Stimulated activated naive CD8-positive, alpha-beta T cell treated with anti-CD3 and anti-CD28 coated beads, Interleukin-15, Interleukin-2, amounts not matched to agents 100 ng/mL and 50 ng/mL, for 24 hours (primary cell): ENCODE measurements around the gene FYB1.

ENCODE experiments used
- H3K27ac Mint-ChIP-seq: one replicate; pipeline ENCODE4 v1.8.0; 2021; ENCODE audit warnings: mild to moderate bottlenecking, mixed read lengths
- H3K27me3 Mint-ChIP-seq: one replicate; pipeline ENCODE4 v1.8.0; 2021; ENCODE audit warnings: mixed read lengths
- H3K36me3 Mint-ChIP-seq: one replicate; pipeline ENCODE4 v1.8.0; 2021; ENCODE audit warnings: low read depth, mixed read lengths
- H3K4me1 Mint-ChIP-seq: one replicate; pipeline ENCODE4 v1.8.0; 2021; ENCODE audit warnings: low read depth, mixed read lengths
- H3K4me3 Mint-ChIP-seq: one replicate; pipeline ENCODE4 v1.8.0; 2021; ENCODE audit warnings: mild to moderate bottlenecking, mixed read lengths
- H3K9me3 Mint-ChIP-seq: one replicate; pipeline ENCODE4 v1.8.0; 2021; ENCODE audit warnings: mixed read lengths

Gene FYB1

DNA sequence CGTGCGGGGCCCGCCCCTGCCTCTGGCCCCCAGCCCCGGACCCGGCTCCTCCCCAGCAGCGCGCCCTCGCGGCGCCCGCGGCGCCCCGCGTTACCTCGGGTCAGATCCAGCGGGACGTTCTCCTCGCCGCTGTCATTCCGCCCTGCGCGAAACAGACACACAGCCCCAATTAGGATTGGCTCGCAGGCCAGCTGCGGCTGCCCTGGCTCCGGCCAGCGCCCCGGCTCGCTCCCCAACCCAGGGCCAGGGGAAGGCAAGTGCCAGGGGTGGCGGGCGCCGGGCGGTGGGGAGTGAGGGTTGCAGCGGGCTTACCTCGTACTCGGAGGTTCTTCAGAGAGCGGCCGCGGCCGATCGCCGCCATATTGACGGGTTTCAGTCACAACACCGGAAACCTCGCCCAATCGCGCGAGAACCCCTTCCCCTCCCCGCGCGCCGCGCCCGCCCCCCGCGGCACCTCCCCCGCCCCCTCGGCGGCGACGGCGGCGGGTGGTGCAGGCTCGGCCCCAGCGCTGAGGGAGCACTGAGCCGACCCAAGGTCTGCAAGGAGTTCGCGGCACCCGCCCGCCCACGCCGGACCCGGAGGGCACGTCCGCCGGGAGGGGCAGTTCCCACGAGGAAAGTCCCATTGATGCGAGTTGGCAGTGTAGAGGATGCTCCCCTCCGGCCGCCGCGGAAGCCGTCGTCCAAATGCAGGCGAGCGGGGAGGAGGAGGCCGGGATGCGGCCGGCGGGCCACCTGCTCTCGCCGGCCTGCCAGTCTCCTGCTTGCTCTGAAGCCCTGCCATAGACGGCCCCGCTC is 145.1 kb downstream of the FYB1 start, which contains the start of gene RICTOR:
TSS of gene RICTOR (minus strand) at position 383 of the 798 bp plus-strand sequence. CDS start at position 361, 22 bp downstream.
- H3K27ac Mint-ChIP-seq, result peak within 1 kb of the TSS; percentile 94
- H3K9me3 Mint-ChIP-seq, result no peaks in the 10 kb centered on the region
- H3K27me3 Mint-ChIP-seq, result peaks cover 29% of the 10 kb centered on the region
- H3K4me1 Mint-ChIP-seq, result peaks cover 55% of the 10 kb centered on the region
- H3K4me3 Mint-ChIP-seq, result peak within 1 kb of the TSS; percentile 96
- peaks cover 14% of the 10 kb centered on the region for H3K36me3 Mint-ChIP-seq

GRCh38 chr5:39073767-39074016 is 145.7 kb downstream of the FYB1 start:
- H3K36me3 Mint-ChIP-seq, result peaks cover 18% of the 10 kb centered on the region
- H3K4me1 Mint-ChIP-seq, result peaks cover 56% of the 10 kb centered on the region

DNA sequence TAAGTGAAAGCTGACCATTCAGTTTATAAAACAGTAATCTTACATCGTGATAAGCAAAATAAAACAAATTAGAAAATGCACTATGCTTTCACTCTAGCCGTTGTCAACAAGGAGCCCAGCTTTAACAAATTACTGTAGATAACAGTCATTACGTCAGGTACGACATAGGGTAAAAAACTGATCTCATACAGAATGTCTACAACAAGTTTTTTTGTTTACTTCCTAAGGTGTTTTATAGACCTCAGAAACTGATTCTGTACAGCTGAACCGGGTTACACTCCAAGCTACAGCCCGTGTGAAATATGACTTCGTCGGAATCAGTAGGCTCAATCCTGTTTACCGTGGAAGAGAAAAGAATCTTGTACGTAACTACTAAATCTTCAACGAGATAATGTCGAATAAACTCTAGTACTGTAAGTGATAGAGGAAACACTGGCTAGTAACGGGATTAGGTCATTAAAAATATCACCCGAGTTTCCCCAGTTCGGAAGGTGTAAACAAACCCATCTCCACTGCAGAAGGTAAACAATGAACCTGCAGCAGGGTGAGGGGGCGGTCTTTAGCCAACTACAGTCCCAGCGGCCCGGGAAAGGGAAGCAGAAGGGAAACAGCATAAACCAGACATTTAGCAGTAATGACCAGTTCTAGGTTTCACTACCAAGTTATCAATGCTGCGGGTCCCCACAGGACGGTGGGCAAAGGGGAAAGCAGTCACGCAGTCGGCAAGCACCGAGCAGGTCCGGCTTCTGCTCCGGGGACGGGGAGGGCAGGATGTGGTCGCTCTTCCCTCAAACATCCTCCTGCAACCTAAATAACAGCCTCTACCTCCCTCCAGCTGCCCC is 146.2 kb downstream of the FYB1 start:
- peak overlapping the region; percentile 93 for H3K4me3 Mint-ChIP-seq
- no peaks in the 10 kb centered on the region for H3K9me3 Mint-ChIP-seq
- peaks cover 22% of the 10 kb centered on the region for H3K27me3 Mint-ChIP-seq
- peaks cover 24% of the 10 kb centered on the region for H3K36me3 Mint-ChIP-seq
- peak overlapping the region; percentile 91 for H3K27ac Mint-ChIP-seq
- peaks cover 56% of the 10 kb centered on the region for H3K4me1 Mint-ChIP-seq

More at GRCh38 chr5:39073767-39074016, 145.7 kb downstream of the FYB1 start:
- H3K9me3 Mint-ChIP-seq, result no peaks in the 10 kb centered on the region
- peak overlapping the region; percentile 91 for H3K27ac Mint-ChIP-seq
- H3K27me3 Mint-ChIP-seq, result peaks cover 26% of the 10 kb centered on the region
- H3K4me3 Mint-ChIP-seq, result peak overlapping the region; percentile 93

GRCh38 chr5:39068099-39068498 is 151.3 kb downstream of the FYB1 start:
- Mint-ChIP-seq H3K27ac (no peak overlapping the region), H3K36me3 (peaks cover 44% of the 10 kb centered on the region), H3K27me3 (no peaks in the 10 kb centered on the region), H3K9me3 (peaks cover 14% of the 10 kb centered on the region), H3K4me1 (peaks cover 57% of the 10 kb centered on the region), H3K4me3 (no peak overlapping the region)

GRCh38 chr5:39064450-39064849 is 154.9 kb downstream of the FYB1 start:
- peaks cover 14% of the 10 kb centered on the region for H3K9me3 Mint-ChIP-seq
- H3K27ac Mint-ChIP-seq, result no peak overlapping the region
- no peaks in the 10 kb centered on the region for H3K27me3 Mint-ChIP-seq
- H3K4me3 Mint-ChIP-seq, result no peak overlapping the region
- H3K36me3 Mint-ChIP-seq, result peaks cover 32% of the 10 kb centered on the region
- peaks cover 63% of the 10 kb centered on the region for H3K4me1 Mint-ChIP-seq

DNA sequence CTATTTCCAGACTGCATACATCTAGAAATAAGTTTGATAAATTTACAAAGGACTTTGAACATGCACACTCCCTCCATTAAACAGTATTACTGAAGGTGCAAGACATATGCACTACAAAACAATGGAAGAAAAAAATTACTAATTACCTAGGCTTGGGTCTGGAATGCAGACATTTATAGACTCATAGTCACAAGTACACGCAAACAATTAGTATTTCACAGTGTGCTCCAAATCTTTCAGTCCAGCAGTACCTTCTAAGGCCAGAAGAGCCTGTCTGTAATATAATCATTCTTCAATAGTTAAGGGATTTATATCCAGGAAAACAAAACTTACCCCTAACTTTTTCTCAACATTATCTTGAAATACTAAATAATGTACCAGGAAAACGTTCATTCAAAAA is 156.3 kb downstream of the FYB1 start:
- Mint-ChIP-seq H3K4me1 (peaks cover 74% of the 10 kb centered on the region), H3K36me3 (peaks cover 19% of the 10 kb centered on the region), H3K27me3 (no peaks in the 10 kb centered on the region), H3K27ac (peak overlapping the region; percentile 42), H3K4me3 (no peak overlapping the region), H3K9me3 (peaks cover 14% of the 10 kb centered on the region)

- H3K27ac Mint-ChIP-seq, result no peak overlapping the region
- no peaks in the 10 kb centered on the region for H3K27me3 Mint-ChIP-seq
- peaks cover 10% of the 10 kb centered on the region for H3K9me3 Mint-ChIP-seq
- H3K36me3 Mint-ChIP-seq, result peaks cover 14% of the 10 kb centered on the region
- H3K4me1 Mint-ChIP-seq, result peaks cover 76% of the 10 kb centered on the region
- no peak overlapping the region for H3K4me3 Mint-ChIP-seq
Observed at GRCh38 chr5:39062530-39062929, 156.8 kb downstream of the FYB1 start.

DNA sequence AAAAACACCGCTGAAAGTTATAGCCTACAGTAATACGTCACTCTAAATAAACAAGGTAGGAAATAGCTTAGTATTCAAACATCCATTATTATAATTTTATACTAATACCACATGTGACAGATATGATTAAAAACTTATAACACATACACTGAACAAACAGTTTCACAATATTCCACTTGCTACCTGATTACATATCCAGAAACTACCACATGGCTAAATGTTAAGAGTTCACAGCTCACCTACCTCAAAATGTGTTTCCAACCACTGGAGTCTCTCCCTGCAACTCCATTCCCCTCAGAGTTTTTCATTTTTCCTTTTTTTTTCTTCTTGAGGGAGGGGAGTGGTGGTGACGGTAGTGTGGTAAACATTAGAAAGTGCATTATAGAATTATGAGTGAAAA is 157.3 kb downstream of the FYB1 start:
- no peak overlapping the region for H3K4me3 Mint-ChIP-seq
- H3K27ac Mint-ChIP-seq, result no peak overlapping the region
- peaks cover 10% of the 10 kb centered on the region for H3K36me3 Mint-ChIP-seq
- H3K9me3 Mint-ChIP-seq, result peaks cover 7% of the 10 kb centered on the region
- peaks cover 76% of the 10 kb centered on the region for H3K4me1 Mint-ChIP-seq
- H3K27me3 Mint-ChIP-seq, result no peaks in the 10 kb centered on the region

DNA sequence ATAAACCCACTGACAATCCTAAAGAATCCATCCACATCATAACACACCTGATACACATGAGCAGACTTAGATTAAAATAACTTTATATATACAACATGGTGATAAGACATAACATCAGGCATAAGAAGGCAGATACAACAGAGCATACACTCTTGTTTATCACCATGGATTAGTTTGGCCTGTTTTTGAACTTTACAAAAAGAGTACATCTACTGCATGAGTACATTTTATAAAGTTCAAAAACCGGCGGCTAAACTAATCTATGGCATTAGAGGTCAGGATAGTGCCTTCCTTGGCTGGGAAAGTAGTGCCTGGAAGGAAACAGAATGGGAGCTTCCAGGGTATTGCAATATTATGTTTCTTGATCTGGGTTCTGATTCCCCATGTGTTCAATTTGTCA is 160.3 kb downstream of the FYB1 start:
- Mint-ChIP-seq H3K27me3 (no peaks in the 10 kb centered on the region), H3K36me3 (peaks cover 15% of the 10 kb centered on the region), H3K27ac (no peak overlapping the region), H3K4me3 (no peak overlapping the region), H3K9me3 (no peaks in the 10 kb centered on the region), H3K4me1 (peaks cover 79% of the 10 kb centered on the region)

DNA sequence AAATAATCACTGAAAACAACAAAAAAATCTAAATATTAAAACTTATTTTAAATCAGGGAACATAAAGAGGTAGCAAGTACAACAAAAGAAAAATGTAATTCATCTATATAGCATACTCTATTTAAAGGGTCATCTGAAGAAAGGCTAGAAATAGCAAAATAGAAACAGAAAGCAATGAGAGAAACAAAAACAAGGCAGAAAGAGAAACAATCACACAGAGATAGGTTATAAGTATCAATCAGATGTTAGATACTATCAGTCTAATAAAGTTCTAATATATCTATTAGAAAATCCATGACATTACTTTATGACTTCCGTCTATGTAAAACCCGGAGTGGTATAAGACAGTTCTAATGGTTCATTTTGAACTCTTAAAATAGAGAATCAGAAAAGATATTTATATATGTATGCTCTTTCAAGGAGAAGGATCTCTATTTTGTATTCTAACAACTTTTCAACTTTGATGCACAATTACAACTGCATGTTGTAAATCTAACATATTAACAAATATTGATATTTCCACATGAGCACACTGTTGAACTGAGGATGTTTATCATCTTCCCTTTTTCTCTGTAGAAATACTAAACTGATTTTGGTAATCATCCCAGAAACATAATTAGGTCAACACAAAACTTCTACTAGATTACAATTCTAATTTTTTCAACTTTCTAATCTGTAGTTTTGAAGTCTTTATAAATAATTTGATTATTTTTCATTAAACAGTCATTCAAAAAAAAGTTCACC is 161.0 kb downstream of the FYB1 start:
- Mint-ChIP-seq H3K4me1 (peaks cover 76% of the 10 kb centered on the region), H3K36me3 (peaks cover 15% of the 10 kb centered on the region), H3K27me3 (no peaks in the 10 kb centered on the region), H3K27ac (peak overlapping the region; percentile 34), H3K9me3 (no peaks in the 10 kb centered on the region), H3K4me3 (peak overlapping the region; percentile 62)

GRCh38 chr5:39057734-39058133 is 161.6 kb downstream of the FYB1 start:
- Mint-ChIP-seq H3K4me1 (peaks cover 72% of the 10 kb centered on the region), H3K27ac (peak overlapping the region; percentile 34), H3K36me3 (peaks cover 15% of the 10 kb centered on the region), H3K27me3 (no peaks in the 10 kb centered on the region), H3K9me3 (no peaks in the 10 kb centered on the region), H3K4me3 (peak overlapping the region; percentile 62)

GRCh38 chr5:39055768-39056398 is 163.5 kb downstream of the FYB1 start:
- Mint-ChIP-seq H3K27ac (no peak overlapping the region), H3K9me3 (no peaks in the 10 kb centered on the region), H3K4me3 (no peak overlapping the region), H3K36me3 (peaks cover 19% of the 10 kb centered on the region), H3K27me3 (no peaks in the 10 kb centered on the region), H3K4me1 (peaks cover 59% of the 10 kb centered on the region)
